GM19463 (cell line): ENCODE data around the gene THSD4.

Source experiments
- ATAC-seq: cut with Tn5 transposase; IDR thresholded peaks from one replicate; pipeline ENCODE4 v1.9.1; 2021; ENCODE audit warnings: mild to moderate bottlenecking, moderate library complexity; ENCODE audit not compliant: unreplicated experiment

The THSD4 gene

DNA sequence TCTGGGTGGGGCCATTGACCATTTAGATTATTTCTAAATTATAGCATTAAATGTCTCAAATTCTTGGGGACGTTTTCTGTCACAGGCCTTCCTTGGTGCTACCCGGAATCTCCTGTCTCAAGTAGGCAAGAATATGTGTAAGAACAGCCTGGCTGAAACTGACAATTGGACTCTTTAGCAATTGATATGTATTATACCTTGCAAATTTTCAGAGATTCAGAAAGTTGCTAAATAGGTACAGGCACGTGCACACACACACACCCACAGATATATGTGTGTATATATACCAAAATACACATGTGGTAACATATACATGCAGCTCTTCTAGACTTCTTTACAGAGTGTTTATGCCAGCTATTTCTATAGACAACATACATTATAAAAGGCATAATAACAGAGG is 481.9 kb downstream of the THSD4 start:
- no peak for ATAC-seq

DNA sequence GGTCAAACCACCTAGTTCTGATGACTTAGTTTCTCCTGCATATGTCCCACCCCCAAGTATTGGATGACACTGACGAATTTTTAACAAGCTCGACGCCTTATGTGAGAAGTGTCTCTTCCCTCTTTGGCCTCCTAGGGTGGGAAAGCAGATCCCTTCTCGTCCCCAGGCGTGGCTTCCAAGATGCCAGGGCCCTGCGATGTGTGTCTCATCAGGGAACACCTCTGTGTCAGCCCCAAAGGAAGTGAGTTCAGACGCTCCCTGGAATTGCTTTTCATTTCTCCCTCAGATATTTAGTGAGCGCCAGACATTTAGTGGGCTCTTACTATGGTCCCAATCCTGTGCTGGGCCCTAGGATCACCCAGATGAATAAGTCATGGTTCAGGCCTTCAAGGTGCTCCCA is 482.4 kb downstream of the THSD4 start:
- ATAC-seq = no peak

DNA sequence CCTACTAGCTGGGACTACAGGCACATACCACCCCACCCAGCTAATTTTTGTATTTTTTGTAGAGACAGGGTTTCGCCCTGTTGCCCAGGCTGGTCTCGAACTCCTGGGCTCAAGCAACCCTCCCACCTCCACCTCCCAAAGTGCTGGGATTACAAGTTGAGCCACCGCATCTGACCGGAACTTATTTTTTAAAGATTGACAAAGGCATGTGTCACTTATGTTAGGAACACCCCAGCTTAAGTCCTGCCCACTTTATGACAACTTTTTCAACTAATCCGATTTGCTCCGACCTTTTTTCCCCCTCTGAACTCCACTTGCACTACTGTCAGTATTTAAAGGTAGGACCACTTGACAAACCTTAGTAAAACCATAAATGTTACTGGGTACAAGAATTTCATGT is 483.5 kb downstream of the THSD4 start:
- no peak for ATAC-seq

DNA sequence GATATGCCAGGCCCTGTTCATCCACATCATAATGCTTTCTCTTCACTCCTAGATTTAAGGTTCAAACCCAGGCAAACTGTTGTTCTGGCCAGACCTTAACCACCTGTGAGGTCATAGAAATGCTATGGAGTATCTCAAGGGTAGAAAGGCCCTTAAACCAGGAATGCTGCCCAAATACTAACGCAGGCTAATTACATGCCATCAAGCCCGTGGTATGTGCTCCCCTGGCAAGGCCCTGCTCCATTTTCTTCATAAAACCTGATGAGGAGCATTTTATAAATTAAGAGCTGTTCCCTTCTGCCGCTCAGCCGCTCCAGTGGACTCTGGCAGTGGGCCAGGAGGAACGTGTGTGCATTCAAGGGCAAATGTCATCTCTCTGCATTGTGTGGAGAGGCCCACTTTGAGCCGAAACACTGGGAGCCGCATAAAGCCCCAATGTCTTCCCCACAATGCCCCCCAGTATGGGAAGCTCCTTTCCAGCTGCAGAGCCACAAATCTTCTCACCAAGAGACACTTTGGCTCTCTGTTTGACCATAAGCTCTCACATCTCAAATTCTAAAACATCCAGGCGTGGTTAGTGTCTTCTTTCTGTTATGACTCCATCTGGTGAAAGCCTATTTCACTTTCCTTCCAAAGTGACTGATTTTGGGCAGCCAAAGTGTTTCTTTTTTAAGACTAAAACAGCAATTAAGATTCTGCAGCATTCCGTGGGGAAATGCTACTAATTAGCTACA is 484.3 kb downstream of the THSD4 start:
- ATAC-seq = no peak

DNA sequence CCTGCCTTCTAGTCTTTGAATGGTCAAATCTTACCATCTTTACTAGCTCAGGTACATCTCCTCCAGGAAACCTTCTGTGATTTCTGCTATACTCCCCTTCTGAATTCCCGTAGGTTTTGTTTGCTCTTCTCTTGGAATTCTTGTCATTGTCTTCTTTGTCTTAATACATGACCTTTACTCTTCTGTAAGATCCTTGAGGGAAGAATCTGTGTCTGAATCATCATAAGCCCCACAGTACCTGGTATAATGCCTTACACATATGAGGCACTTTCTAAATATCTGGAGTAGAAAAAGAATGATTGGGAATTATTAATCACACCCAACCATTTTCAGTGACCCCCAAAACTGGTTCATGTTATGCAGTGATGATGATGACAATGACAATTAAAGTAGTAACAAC is 485.0 kb downstream of the THSD4 start:
- ATAC-seq = no peak

DNA sequence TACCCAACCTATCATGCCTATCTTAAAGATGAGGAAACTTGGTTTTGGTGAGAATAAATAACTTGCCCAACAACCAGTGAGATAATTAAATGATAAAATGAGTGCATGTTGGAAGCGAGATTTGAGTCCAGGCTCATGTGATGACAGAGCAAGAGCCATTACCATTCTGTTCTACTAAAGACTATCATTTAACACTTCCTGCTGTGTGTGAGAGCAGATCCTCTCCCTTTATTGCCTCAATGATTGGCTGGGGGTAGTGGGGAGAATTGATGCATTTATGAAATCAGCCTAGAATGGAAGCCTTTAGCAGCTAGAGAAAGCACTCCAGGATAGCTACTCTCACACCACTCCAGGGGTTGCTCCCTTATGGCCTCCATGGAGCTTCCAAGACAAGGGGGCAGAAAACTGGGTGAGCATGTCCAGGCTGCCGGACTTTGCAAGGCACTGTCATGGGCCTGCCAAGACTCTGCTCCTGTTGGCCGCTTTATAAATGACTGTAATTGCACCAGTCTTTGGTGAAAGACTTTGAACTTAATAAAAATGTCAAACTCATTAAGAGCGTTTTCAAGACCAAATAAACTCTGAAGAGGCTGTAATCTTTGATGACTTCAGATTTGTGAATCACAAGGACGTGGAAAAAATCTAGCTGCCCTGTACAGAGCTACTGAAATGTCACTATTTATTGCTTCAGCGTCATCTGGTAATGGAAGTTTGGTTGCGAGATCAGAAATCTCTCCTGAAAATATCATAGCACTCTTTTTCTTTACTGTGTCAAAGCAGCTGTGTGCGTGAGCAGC is 486.0 kb downstream of the THSD4 start:
- no peak for ATAC-seq

DNA sequence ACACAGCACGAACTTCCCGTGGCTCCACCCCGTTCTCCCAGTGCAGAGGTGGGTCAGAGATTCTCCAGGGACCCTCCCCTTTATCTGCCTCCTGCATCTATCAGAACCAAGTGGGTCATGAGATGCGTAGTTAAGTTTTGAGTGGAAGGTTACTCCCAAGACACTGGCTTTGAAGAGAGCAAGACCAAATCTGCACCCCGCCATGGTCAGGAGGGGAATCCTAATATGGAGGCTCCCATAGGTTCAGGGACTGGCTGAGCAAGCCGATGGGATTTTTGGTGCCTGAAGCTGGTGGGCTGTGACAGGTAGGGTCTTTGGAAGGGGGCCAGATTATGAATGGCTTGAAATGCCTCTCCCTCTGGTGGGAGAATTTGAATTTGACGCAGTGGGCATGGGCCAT is 488.1 kb downstream of the THSD4 start:
- no peak for ATAC-seq

DNA sequence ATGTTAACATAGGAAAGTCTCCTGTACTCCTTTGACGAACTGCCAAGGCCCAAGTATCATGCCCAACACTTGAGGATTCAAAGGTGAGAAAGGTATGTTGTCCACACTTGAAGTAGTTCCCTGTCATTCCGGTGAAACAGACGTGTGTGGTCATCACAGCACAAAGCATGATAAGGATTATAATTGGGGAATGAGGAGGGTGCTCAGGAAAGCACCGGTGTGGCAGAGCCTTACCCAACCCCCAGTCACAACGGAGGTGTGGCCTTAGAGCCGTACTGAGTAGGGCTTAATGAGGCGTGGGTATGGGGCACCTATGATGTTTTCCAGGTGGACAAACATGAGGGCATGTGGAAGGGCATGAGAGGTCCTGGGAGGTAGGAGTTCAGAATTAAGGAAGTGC is 492.1 kb downstream of the THSD4 start:
- no peak for ATAC-seq

DNA sequence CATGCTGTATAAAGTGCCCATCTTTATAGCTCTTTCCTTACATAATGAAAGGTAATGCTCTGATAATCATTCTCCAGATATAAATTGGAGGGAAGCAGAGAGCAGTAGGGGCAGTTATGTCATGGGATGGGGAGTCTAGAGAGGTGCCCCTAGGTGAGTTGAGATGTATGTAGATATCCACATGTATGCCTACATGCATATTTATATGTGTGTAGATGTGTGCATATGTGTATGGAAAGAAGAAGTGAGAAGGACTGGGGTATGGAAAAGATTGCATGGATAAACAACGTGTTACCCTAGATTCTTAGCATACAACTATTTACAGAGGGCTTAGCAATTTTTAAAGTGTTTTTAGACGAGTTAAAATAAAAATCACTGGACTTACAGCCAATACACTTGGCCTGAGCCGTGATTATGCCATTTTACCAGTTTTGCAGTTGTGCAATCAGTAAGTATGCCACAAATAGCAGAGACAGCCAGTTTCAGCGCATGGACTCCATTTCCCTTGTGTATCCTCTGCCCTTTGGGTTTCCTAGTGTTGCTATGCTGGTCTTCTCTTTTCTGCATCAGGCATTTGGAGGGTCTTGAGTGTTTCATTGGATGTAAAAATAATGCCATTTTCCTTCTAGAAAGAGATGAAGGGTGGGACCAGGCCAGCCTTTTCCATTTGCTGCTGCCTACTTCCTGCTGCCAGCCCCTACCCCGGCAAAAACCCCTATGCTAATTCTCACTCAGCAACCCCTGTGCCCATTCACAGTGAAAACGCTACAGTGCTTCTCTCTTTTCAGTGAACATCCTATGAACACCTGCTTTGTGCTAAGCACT is 495.7 kb downstream of the THSD4 start:
- no peak for ATAC-seq

DNA sequence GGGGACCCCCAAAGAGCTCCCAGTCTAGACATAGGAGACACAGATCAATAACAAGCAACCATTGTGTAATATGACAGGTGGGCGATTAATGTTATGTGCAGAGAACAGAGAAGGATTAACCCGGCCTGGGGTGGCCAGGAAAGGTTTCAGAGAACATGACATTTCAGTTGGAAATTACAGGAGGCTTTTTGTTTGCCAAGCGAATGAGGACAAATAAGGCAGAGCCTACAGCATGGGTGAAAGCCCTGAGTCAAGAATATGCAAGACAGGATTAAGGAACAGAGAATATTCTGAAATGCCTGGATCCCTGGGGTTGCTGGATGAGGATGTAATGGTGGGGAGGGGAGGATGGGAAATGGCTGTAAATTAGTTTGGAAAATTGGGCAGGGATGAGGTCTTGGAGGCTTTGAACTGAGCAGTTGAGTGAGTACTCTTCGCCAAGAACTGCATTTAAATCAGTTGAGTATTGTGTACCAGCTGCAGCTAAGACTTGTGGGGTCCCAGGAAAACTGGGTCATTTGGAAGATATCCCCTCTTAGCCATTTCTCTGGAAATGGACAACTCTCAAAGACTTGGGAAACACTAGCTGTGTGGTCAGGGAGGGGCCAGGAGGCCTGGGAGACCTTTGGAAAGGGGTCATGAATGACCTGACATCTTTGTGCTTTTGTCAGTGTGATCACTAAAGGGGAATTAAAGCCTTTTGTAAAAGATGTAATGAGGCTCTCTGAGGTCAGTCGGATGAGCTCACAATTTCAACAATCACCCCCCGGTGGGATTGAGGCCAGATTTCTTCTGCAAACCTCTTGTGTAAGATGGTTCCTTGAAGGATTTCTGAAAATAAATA is 496.5 kb downstream of the THSD4 start:
- ATAC-seq = no peak

DNA sequence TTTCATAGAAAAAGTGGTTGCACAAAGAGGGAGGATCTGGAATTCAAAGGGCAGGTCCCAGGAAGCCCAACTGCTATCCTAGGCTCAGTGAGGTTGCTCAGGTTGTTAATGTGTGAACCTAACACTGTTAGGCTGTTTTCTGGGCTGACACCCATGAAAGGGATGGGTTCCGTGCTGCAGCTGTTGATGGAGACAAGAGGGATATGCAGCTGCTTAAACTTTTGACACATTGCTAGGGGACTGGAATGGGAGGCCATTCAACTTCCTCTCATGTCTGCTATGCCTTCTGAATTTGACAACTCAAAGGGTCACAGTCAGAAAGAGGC is 497.1 kb downstream of the THSD4 start:
- no peak for ATAC-seq

DNA sequence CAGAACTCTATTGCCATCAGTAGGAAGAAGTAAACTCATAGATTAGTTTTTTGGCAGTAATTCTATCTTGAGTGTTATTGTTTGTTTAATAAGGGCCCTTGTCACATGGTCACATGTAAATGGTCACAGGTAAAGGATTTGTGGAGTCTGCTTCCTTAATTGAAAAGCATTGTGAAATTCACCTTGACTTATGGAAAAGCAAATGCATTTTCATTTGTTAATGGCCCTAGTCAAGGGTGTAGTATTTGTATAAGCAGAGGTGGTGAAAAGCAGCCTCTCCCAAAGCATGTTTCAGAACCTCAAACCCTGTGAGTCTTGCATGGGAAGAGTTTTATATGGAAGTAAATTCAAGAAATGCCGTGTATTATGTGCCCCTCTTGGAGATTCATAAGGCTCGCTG is 497.6 kb downstream of the THSD4 start:
- no peak for ATAC-seq

DNA sequence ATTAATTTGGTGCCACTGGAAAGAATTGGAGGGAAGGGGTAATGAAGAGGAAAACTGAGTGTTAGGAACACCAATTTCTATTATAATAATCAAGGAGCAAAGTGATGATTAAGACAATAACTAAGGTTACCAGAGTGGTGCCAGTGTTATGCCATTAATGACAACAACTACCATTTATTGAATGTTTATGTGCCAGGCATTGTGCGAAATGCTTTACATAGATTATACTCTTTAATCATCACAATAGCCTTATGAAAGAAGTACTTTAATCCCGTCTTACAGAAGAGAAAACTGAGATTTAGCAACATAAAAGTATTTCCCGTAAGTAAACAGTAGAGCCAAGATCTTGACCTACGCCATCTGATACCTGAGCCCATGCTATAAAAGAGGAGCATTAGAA is 507.8 kb downstream of the THSD4 start:
- ATAC-seq = no peak

DNA sequence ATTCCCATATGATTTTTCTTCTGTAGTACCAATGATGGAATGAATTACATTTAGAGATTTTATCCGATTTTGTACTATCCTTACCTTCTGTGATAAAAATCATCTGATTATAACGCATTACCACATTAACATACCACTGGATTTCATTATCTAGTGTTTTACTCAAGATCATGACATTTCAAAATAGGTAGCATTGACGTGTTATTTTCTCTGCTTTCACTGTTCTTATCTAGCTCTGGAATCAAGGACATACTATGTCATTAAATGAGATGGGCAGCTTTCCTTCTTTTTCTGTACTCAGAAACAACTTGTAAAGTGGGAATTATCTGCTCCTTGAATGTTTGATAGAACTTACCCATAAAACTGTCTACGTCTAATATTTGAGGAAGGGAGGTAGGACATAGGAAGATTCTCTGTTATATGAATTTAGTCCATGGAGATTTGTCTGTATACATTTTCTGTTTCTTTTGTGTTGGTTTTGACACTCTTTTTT is 511.4 kb downstream of the THSD4 start:
- no peak for ATAC-seq

DNA sequence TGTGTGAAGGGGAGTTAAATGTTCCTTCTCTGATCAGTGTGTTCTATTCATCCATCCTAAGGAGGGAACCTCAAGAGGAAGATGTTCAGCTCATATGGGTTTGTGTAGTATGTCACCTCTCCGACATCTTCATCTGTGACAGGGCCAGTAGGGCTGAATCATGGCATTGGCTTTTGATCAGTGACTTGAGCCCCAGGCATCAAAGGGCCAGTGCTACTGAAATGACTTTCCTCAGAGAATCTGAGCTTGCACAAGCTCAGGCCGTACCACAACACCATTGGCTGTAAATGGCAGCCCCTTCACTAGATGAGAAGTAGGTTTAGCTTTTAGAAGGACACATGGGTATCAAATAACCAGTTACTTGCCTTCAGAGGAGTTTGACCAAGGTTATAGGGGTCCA is 511.9 kb downstream of the THSD4 start:
- ATAC-seq = no peak

DNA sequence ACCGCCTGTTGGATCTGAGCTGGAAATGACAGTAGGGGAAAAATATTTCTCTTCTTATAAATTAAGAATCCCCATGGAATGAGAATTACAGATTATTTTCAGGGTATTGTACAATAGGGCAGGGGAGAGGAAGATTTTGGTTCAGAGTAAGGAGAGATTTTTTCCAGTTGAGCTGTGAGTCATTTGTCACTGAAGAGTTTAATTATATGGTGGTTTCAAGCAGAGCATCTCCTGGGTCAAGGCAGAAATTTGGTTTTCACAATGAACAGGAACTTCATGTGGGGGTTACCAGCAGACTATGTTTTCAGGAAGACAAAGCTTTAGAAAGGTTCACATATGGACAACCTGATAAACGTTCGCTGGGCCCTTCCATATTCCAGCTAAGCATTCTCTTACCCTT is 512.3 kb downstream of the THSD4 start:
- no peak for ATAC-seq

DNA sequence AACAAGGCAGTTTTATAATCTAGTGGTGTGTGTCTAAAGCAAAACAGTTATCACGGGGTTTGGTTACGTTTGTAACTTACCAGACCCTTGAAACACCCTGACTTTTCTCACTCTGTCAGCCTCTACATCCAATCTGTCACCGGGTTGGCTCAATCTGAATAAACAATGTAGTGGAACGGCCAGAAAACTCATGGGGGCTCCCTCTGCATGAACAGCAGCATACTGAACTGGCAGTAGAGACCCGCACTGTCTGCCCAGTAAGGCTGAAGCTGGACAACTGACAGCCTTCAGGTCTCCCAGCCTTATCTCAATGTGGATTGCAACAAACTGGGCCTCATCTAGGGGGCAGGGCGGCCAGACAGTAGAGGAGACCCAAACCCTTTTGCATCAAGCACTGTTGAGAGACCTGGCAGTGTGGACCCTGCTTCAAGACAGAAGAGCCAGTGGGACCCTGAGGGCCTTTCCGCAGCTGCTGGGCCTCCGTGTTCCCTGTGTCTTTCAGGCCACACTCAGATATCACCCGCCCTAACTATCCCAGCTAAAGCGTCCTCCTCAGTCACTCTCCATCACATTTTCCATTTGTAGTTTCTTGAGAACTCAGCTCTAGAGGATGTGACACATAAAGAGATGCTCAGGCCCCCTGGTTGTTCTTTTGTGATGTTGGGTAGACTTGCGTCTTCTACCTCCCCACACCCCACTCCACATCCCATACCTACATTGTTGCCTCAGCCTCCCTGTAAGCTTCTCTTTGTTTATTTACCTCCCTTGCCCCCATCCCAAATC is 513.9 kb downstream of the THSD4 start:
- no peak for ATAC-seq

DNA sequence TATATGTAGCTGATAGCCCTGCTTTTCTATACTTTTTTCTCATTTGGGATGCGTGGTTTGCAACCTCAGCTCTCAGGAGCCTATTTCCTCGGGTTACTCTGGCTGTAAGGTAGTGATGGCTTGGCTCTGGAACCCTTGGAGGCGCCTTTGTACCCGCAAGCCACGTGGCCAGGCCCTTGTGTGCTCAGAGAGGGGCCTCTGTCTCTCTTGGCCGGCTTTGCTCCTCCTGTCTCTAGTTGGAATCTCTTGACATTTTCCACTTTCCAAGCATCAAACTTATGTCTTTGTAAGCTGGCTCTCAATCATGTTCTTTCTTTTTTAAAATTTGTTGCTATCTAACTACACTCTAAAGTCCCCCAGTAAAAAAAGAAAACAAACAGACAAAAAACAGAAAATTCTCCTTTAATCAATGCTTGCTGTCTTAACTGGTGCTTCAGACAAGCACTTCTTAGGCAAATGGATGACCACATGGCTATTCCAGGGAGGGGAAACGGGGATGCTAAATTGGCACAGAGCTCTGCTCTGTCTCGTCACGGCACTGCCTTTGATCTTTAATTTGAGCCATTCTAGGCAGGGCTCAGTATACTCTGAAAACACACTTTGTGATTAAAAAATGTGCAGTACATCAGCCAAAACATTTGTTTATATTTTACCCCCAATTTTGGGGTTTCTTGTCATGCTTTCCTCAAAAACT is 514.7 kb downstream of the THSD4 start:
- ATAC-seq = no peak

DNA sequence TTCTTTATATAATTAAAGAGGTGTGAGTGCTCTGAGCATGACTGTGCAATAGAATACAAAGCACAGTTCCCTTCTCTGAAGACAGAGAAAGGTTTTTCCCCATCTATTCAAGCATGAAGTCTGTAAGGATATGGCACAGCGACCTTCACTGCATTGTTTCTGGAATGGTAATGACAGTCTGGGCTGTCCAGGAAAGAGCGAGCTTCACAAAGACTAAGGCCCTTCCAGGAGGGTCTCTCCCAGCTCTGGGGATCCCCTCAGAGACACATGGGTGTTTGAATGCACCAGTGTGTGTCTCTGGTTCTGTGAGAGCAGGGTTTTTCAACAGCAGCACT is 515.2 kb downstream of the THSD4 start:
- no peak for ATAC-seq
